Peyer's patch (tissue), 4 donors: ENCODE data around the gene SNAP25. TPM values are rescaled to one million over a fixed set of nuclear protein-coding genes. Genes with fewer than 3 reads are reported as not detected.

Experiments
- DNase-seq, 3 donors: peaks; one replicate each; pipeline ENCODE4 v3.0.0-alpha.2; 2017 to 2019
- H3K27ac ChIP-seq, 4 donors: fragments of 200-600 bp; sonication (generic); one replicate each; pipeline ENCODE4 v1.5.1; 2016 to 2019
- H3K27me3 ChIP-seq, 2 donors: fragments of 200-600 bp; sonication (generic); one replicate each; pipeline ENCODE4 v1.5.1; 2019
- H3K36me3 ChIP-seq, 3 donors: fragments of 200-600 bp; sonication (generic); one replicate each; pipeline ENCODE4 v1.5.1; 2016 to 2019
- H3K4me1 ChIP-seq, 4 donors: fragments of 200-600 bp; sonication (generic); one replicate each; pipeline ENCODE4 v1.5.1; 2016 to 2019
- H3K4me3 ChIP-seq, 4 donors: fragments of 200-600 bp; sonication (generic); 1 replicate in 3 of 4; 2 replicates in 1 of 4; pipeline ENCODE4 v1.5.1; 2016 to 2019; ENCODE audit warnings: mild to moderate bottlenecking in 1 of 4
- H3K9me3 ChIP-seq, 4 donors: fragments of 200-600 bp; sonication (generic); one replicate each; pipeline ENCODE4 v1.5.1; 2016 to 2019; ENCODE audit warnings: mild to moderate bottlenecking in 1 of 4
- POLR2A ChIP-seq, 2 donors: fragments of 450-650 bp; IDR thresholded peaks; one replicate each; pipeline ENCODE4 v1.5.1; 2017; ENCODE audit warnings: antibody characterized with exemption in 2 of 2, mild to moderate bottlenecking in 2 of 2, moderate library complexity in 2 of 2
- total RNA-seq, 4 donors: library from RNA; depleted of rRNA; stranded (reverse); fragments of >200 nt; gene quantifications; one replicate each; pipeline ENCODE4 v1.1.0, GENCODE V29; 2016
- TF ChIP-seq, protein P1 (sequence below), 6 experiments: fragments of 450-650 bp in 4 of 6; fragments of 200-600 bp in 2 of 6; sonication (generic) in 1 of 6; IDR thresholded peaks; one replicate each; pipeline ENCODE4 v1.5.1; 2017 to 2019; ENCODE audit warnings: antibody characterized with exemption in 6 of 6, mild to moderate bottlenecking in 3 of 6, moderate library complexity in 1 of 6

Gene SNAP25
- total RNA-seq, 4 donors from 2014 or later: 1.2 to 2.5 (median 1.6) TPM; not detected in 1

DNA sequence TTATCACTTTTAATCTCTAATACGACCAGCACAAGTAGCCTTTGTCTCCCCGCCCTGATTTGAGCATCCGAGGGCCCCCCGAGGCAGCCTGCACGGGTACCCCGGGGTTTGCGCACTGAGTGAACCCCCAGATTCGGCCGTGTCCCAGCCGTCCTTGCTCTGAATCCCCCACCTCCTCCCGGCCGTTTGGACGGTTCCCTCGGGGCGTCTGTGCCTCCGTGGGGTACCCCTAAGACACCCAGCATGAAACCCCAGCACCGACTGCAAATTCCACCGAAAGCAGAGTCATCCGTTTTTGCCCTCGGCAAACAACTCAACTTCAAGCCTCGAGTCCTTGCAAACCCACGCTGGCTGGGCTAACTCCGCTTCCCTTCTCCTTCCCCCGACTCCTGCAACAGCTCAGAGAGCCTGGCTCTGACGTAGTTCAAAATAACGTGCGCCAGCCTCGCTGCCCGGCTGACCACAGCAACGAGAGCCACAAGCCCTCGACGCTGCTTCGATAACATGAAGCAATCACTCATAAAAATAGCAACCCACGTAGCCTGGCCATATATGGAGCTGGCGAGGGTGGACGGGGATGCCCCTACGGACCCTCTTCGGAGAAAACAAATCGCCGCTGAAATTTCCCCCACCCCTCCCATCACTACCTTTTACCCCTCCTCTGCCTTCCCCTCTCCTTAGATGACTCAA, 764 bp upstream of the SNAP25 start:
- peaks cover 0 to 13% of the 10 kb centered on the region in 2 donors for H3K27me3 ChIP-seq
- H3K4me3 ChIP-seq: no peak overlapping the region

DNA sequence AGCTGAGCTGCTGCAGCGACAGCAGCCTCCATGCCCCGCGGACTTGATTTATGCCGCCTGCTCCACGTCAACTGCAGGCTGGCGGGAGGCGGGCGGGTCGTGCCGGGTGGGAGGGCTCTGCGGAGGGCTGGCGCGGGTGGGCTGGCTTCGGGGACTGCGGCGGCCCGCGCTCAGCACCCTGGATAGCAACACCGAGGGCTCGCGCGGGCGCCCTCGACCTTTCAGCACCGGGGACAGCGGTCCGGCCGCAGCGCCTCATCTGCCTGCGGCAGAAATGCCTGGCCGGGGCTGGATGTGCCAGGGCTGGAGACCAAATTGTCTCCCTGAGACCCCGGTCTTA, 792 bp downstream of the SNAP25 start:
- peaks cover 0 to 13% of the 10 kb centered on the region in 2 donors for H3K27me3 ChIP-seq
- H3K9me3 ChIP-seq: no peaks in the 10 kb centered on the region
- peak; percentile 15 to 66 (median 56) for DNase-seq
- TF ChIP-seq POLR2A (IDR thresholded peaks at IDR 0.05): no peak
- TF ChIP-seq, protein P1, sequence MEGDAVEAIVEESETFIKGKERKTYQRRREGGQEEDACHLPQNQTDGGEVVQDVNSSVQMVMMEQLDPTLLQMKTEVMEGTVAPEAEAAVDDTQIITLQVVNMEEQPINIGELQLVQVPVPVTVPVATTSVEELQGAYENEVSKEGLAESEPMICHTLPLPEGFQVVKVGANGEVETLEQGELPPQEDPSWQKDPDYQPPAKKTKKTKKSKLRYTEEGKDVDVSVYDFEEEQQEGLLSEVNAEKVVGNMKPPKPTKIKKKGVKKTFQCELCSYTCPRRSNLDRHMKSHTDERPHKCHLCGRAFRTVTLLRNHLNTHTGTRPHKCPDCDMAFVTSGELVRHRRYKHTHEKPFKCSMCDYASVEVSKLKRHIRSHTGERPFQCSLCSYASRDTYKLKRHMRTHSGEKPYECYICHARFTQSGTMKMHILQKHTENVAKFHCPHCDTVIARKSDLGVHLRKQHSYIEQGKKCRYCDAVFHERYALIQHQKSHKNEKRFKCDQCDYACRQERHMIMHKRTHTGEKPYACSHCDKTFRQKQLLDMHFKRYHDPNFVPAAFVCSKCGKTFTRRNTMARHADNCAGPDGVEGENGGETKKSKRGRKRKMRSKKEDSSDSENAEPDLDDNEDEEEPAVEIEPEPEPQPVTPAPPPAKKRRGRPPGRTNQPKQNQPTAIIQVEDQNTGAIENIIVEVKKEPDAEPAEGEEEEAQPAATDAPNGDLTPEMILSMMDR (IDR thresholded peaks at IDR 0.05): no peak
- peak overlapping the region in 1 of 4 donors; percentile 30 for H3K4me3 ChIP-seq
- H3K27ac ChIP-seq: no peak overlapping the region
- no peaks in the 10 kb centered on the region for H3K36me3 ChIP-seq
- H3K4me1 ChIP-seq: peaks cover 0 to 5% (median 2%) of the 10 kb centered on the region in 4 donors

More for the DNA sequence above, 764 bp upstream of the SNAP25 start:
- no peaks in the 10 kb centered on the region for H3K9me3 ChIP-seq
- no peak for DNase-seq
- no peaks in the 10 kb centered on the region for H3K36me3 ChIP-seq
- peaks cover 0 to 5% (median 2%) of the 10 kb centered on the region in 4 donors for H3K4me1 ChIP-seq
- no peak for TF ChIP-seq POLR2A (IDR thresholded peaks at IDR 0.05)
- TF ChIP-seq, protein P1 (IDR thresholded peaks at IDR 0.05): no peak
- peak overlapping the region in 1 of 4 donors; percentile 42 for H3K27ac ChIP-seq

DNA sequence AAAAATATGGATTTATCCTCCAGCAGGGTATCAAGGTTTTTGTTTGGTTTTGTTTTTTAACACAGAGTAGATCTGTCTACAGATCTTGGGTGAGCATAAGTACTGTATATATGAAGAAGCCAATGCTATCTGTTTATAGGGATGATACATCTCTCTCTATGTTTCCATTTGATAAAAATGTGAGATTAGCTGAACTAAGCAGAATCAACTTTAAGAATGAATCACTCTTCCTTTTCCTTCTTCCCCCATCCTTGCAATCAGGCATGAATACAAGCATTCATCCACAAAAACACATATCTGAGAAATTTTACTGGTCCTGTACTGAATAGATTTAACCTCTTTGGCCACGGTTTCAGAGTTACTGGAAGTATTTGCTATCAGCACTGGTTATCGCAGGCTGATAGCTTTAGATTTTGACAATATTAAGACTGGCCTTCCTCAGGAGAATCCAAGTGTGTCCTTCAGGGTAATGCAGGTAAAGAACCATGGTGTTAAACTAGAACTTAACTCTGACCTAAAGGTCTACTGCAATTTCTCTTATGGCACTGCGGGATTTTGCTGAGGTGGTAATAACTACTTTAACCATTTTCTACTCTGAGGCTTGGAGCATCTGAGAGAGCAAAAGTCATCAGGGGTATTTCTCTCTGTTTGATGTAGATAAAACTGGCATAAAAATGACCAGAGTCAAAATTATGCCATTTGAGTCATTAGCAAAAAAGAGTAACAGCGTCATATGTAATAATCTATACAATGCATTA, 1.5 kb downstream of the SNAP25 start:
- no peak overlapping the region for H3K27ac ChIP-seq
- no peak overlapping the region for H3K4me3 ChIP-seq
- no peaks in the 10 kb centered on the region for H3K9me3 ChIP-seq

DNA sequence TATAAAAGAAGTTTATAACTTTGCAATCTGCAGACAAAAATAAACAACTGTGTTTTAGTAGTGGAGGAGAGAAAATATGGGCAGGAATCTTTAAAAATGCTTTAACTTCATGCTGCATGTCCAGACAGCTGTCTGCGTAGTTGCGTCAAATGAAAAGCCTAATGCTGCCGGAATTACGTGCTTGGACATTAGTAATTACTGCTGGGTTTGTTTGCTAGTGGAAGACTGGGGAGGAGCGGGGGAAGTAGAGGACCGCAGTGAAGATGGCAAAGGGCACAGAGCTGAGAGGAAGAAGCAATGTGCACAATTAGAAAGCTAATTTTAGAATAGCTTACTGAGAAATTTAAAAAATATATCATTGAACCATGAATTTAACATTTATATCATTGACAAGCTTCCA, 2.4 kb downstream of the SNAP25 start:
- no peak for DNase-seq
- Histone ChIP-seq H3K27ac (no peak overlapping the region), H3K4me1 (peaks cover 0 to 5% (median 2%) of the 10 kb centered on the region in 4 donors), H3K9me3 (no peaks in the 10 kb centered on the region), H3K27me3 (peaks cover 0 to 13% of the 10 kb centered on the region in 2 donors), H3K4me3 (no peak overlapping the region), H3K36me3 (no peaks in the 10 kb centered on the region)
- TF ChIP-seq, protein P1 (IDR thresholded peaks at IDR 0.05): no peak
- TF ChIP-seq POLR2A (IDR thresholded peaks at IDR 0.05): no peak

More for the DNA sequence above, 1.5 kb downstream of the SNAP25 start:
- no peaks in the 10 kb centered on the region for H3K36me3 ChIP-seq
- DNase-seq: no peak
- H3K27me3 ChIP-seq: peaks cover 0 to 13% of the 10 kb centered on the region in 2 donors
- H3K4me1 ChIP-seq: peaks cover 0 to 5% (median 2%) of the 10 kb centered on the region in 4 donors
- no peak for TF ChIP-seq POLR2A (IDR thresholded peaks at IDR 0.05)
- TF ChIP-seq, protein P1 (IDR thresholded peaks at IDR 0.05): no peak

DNA sequence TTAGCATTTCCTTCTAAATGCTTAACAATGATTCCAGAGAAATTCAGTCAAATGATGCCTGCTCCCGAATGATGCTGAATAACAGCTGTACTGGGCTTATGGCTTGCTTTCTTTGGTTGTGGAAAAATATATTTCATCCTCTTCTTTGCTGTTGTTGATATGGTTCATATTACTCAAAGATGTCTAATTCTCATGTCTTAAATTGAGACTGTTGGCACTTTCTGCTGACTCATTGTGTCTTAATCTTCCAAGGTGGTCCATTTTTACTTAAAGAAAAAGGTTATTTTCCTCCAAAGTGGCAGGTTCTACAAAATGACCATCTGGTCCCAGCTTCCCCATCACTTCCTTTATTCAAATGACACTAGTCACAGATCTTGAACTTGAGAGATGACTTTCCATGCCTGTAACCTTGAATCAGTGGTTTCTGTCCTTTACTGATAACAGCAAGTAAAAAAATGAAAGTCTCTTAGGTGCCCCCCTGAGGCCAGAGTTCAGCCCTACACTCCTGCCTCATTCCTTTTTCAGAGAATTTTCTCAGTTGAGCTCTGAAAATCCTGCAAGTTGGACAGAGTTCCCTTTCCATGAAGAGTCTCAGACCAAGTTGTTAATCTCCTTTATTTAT, 6.9 kb downstream of the SNAP25 start:
- no peak for DNase-seq
- H3K27ac ChIP-seq: no peak overlapping the region
- no peaks in the 10 kb centered on the region for H3K27me3 ChIP-seq
- no peaks in the 10 kb centered on the region for H3K36me3 ChIP-seq
- no peaks in the 10 kb centered on the region for H3K4me1 ChIP-seq
- no peak for TF ChIP-seq POLR2A (IDR thresholded peaks at IDR 0.05)
- TF ChIP-seq, protein P1 (IDR thresholded peaks at IDR 0.05): no peak
- H3K4me3 ChIP-seq: no peak overlapping the region
- H3K9me3 ChIP-seq: no peaks in the 10 kb centered on the region
